GM19324 (cell line): Measurements from ENCODE around the gene HNF4A.
"Not testable (repeated sequence)": the region's sequence is repeated elsewhere in the genome, so short reads cannot be mapped to it uniquely, and the experiment has no call there.

Experiments
- ATAC-seq: cut with Tn5 transposase; IDR thresholded peaks from one replicate; pipeline ENCODE4 v1.9.1; 2021; ENCODE audit warnings: mild to moderate bottlenecking, moderate library complexity; ENCODE audit not compliant: unreplicated experiment, low FRiP score

Gene HNF4A

GRCh38 chr20:44355498-44356352, at the start of gene HNF4A:
Gene HNF4A, plus strand, starts transcription at chr20:44355699. Its CDS starts 106 bp downstream, at chr20:44355805.
- ATAC-seq, result no peak

GRCh38 chr20:44306927-44307326, 48.6 kb upstream of the HNF4A start:
- no peak for ATAC-seq

GRCh38 chr20:44309763-44310663, 45.5 kb upstream of the HNF4A start:
- ATAC-seq, result no peak

- peak; percentile 95 for ATAC-seq
Measured at GRCh38 chr20:44310664-44311639, 44.5 kb upstream of the HNF4A start, which contains the start of gene FITM2. Gene FITM2, minus strand, starts transcription at chr20:44311202. Its CDS starts 54 bp downstream, at chr20:44311148.

- ATAC-seq, result no peak
Measured at GRCh38 chr20:44314870-44315269, 40.6 kb upstream of the HNF4A start.

GRCh38 chr20:44319839-44320422, 35.6 kb upstream of the HNF4A start:
- ATAC-seq, result no peak

- no peak for ATAC-seq
Measured at GRCh38 chr20:44324343-44324742, 31.2 kb upstream of the HNF4A start.

GRCh38 chr20:44326391-44327159, 28.9 kb upstream of the HNF4A start:
- ATAC-seq, result no peak

- not testable (repeated sequence) for ATAC-seq
Measured at GRCh38 chr20:44327748-44328147, 27.8 kb upstream of the HNF4A start.

GRCh38 chr20:44328428-44328827, 27.1 kb upstream of the HNF4A start:
- ATAC-seq, result no peak

GRCh38 chr20:44331201-44331600, 24.3 kb upstream of the HNF4A start:
- ATAC-seq, result no peak

- ATAC-seq, result no peak
Measured at GRCh38 chr20:44334306-44334705, 21.2 kb upstream of the HNF4A start.

- ATAC-seq, result no peak
Measured at GRCh38 chr20:44334709-44335108, 20.8 kb upstream of the HNF4A start.

- ATAC-seq, result no peak
Measured at GRCh38 chr20:44335675-44336074, 19.8 kb upstream of the HNF4A start.

GRCh38 chr20:44336086-44336485, 19.4 kb upstream of the HNF4A start:
- ATAC-seq, result no peak

- ATAC-seq, result no peak
Measured at GRCh38 chr20:44336725-44337380, 18.6 kb upstream of the HNF4A start, which contains the start of gene R3HDML. Gene R3HDML, plus strand, starts transcription at chr20:44337043. Its CDS starts 115 bp downstream, at chr20:44337158.

- no peak for ATAC-seq
Measured at GRCh38 chr20:44342248-44342647, 13.3 kb upstream of the HNF4A start.

- ATAC-seq, result no peak
Measured at GRCh38 chr20:44343162-44343675, 12.3 kb upstream of the HNF4A start.
